NCI-H774 (cell line): Measurements from ENCODE around the gene NUMBL.

Experiments
- DNase-seq: peaks from one replicate; lab custom pipeline; 2025; lab: John Stamatoyannopoulos, UW

Gene NUMBL

DNA sequence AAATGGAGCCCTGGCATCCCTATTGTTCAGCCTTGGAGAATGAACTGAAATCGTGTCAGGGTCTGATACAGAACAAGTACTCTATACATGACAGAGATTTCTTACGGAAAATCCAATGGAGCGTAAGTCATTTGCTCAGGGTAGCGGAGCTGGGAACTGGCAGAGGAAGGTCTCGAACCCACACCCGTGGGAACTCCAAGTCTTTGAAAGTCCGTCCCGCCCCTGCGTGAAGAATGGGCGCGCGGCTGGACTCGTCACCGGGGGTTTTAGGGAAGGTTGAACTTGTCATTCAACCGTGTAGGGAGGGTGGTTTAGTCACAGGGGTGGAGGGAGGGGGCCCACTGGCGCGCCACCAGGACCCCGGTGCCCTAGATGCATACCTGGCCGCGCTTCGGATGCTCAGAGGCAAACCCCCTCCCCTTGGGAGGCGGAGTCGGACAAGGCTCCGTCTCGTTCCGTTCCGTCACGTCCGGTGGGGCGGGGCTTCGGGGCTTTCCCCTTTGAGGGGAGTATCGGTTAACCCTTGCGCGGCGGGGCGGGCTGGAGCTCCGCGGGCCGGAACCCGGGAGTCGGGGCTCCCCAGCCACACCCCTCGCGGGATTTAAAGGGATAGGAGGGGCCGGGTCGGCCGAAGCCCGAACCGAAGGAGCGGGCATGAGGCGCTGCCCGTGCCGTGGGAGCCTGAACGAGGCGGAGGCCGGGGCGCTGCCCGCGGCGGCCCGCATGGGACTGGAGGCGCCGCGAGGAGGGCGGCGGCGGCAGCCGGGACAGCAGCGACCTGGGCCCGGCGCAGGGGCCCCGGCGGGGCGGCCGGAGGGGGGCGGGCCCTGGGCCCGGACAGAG lies 26.3 kb upstream of the NUMBL start, which contains the start of the genes COQ8B and ITPKC:
TSS of gene COQ8B (minus strand) at position 405 of the 843 bp plus-strand sequence. CDS start 2,254 bp downstream, outside the sequence.
TSS of gene ITPKC (plus strand) at position 631 of the 843 bp plus-strand sequence. CDS start at position 655, 24 bp downstream.
- DNase-seq: peak; percentile 91

DNA sequence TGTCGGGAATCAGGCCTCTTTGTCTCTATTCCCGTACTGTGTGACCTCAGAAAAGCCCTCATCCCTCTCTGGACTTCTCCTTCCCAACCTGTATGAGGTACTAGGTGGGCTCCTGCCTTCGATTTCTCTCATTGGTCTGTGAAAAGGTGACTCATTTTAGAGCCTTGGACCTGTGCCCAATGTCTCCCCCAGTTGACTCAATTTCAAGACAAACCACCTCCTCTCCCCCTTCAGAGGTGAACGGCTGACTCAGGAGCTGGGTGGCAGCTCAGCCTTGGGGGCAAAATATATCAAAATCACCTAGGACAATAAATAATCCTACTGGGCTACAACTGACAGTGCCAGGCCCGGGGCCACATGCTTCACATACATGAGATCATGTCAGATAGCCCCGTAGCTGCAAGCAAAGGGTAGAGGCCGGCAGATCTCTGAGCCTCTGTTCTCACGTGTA lies 25.6 kb upstream of the NUMBL start:
- no peak for DNase-seq

DNA sequence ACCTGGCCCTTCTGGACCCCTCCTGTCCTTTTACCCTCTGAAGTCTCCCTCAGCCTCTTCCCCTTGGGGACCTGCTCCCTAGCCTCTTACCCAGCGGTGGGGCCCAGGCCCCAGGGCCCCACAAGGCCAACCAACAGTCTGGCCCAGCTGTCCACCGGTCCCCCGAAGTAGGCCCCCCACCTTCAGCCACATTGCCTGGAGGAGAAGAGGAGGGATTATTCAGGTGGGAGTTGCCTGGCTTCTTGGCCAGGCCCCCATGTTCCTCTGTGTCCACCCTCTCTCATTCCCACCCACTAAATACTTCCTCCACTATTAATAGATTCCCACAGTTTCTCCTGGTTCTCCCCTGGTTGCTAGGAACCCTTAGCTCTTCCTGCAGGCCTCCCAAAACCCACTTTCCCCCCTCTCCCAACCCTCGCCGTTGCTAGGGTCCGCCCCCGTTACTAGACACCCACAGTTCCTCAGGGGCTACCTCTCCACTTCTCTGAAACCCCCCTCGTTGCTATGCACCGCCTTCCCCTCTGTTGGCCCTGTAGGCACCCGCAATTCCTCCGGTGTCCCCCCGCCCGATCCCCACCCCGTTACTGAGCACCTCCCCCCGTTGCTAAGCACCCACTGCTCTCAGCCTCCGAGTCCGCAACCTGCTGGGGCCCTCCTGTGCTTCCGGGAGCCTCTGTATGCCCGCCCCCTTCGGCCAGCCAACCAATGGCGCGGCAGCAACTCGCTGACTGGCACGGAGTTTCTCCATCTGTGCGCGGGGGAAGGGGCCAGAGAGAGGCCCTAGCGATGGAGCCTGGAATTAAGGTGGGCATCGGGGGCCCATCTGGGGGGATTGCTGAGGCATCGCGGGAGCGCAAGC lies 24.2 kb upstream of the NUMBL start:
- DNase-seq: peak; percentile 91

DNA sequence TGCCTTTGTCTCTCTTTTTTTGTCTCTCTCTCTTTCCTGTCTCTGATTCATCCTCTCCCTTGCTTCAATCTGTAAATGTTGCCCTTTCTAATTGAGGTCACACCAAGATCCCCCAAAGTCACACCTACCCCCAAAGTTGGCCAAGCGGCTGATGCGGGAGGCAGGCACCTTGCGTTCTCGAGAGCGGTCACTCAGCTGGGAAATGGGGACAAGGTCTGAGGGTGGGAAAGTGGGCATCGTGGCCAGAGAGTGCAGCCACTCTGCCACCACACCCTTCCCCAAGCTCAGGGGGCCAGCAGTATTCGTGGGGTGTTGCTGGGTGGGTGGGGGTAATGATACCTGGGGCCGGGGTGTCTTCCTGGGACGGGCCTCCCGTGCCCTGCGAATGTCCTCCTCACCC lies 23.5 kb upstream of the NUMBL start:
- no peak for DNase-seq

DNA sequence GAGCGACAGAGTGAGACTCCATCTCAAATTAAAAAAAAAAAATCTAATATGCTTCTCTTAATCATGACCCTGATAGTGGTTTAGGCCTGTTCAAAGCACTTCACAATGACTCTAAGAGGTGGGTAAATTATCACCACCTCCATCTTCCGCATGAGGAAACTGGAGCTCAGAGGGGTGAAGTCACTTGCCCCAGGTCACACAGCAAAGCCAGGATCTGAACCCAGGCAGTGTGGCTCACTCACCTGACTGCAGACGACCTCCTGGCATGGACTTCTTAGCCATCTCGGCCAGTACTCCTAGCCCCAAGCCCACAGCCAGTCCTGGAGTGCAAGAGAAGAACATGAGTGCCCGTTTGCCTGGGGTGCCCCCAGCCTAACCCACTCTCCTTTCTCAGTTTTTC lies 19.4 kb upstream of the NUMBL start:
- DNase-seq: no peak

DNA sequence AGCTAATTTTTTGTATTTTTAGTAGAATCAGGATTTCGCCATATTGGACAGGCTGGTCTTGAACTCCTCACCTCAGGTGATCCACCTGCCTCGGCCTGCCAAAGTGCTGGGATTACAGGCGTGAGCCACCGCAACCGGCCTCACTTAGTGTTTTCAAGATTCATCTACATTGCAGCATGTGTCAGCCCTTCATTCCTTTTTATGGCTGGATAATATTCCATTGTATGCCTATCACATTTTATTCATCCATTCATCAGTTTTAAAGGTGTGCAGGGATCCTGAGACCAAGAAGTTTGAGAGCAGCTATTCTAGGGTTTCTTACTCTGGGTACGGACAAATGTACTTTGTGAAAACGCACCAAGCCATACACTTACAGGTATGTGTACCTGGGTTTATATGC lies 17.2 kb upstream of the NUMBL start:
- DNase-seq: no peak

DNA sequence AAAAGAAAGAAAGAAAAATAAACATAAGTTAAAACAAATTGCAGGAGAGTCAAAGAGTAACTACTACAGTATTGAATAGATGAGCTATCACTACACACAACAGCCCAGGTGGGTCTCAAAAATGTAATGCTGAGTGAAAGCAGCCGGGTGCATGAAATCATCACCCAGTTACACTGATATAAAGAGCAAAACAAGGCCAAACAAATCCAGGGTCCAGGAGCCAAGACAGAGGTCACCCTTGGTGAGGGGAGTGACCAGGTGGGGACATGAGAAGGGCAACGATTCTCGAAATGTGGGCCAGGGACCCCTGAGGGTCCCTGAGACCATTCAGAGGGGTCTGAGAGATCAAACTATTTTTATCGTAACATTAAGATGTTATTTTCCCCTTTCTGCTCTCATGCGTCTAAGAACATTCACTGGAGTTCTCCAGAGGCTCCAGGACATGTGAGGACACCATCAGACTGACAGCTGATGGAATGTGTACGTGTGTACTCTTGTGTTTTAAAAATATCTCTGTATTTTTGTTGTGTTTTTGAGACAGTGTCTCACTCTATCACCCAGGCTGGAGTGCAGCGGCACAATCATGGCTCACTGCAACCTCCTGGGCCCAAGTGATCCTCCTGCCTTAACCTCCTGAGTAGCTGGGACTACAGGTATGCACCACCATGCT lies 15.6 kb upstream of the NUMBL start:
- no peak for DNase-seq

DNA sequence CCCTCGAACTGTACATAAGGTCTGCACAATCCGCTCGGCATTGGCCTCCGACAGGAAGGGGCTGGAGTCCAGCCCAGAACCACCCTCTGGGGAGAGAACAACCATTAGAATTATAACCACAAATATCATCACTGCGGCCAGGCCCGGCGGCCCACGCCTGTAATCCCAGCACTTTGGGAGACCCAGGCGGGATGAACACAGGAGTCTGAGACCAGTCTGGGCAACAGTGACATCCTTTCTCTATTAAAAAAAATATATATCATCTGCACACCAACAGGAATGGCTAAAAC lies 14.9 kb upstream of the NUMBL start:
- DNase-seq: no peak

DNA sequence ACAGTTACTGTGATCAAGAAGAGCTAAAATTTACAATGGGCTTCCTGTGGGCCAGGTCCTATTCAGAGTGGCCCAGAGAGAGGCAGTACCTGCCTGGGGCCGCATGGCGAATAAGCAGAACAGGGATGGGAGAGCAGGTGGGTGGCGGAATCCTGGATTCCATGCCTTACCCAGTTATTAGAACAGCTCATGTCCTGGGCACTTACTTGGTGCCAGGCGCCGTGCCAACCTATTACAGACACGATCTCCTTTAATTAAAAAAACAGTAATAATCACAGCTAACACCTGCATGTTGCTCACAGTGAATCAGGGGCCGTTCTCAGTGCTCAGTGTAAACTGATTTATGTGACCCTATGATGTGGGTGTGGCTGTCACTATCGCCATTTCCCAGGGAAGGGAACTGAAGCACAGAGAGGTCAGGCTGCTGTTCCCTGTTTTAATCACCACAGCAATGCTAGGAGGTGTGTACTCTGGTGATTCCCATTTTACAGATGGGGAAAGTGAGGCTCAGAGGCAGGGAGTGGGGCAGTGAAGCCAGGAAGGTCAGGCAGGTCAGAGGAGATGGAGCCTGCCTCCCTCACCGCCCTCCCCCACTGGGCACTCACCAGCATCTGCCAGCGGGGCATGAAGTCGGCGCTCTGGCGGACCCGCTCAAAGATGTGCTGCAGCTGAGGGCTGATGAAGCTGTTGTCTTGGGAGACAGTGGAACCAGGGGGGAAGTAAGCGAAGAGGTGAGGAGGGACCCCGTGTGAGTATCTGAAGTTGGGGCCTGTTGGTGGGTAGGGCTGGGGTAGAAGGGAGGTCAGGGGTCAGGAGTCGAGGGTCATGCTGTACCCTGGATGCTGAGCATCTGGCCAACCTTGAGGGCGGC lies 14.3 kb upstream of the NUMBL start:
- no peak for DNase-seq

DNA sequence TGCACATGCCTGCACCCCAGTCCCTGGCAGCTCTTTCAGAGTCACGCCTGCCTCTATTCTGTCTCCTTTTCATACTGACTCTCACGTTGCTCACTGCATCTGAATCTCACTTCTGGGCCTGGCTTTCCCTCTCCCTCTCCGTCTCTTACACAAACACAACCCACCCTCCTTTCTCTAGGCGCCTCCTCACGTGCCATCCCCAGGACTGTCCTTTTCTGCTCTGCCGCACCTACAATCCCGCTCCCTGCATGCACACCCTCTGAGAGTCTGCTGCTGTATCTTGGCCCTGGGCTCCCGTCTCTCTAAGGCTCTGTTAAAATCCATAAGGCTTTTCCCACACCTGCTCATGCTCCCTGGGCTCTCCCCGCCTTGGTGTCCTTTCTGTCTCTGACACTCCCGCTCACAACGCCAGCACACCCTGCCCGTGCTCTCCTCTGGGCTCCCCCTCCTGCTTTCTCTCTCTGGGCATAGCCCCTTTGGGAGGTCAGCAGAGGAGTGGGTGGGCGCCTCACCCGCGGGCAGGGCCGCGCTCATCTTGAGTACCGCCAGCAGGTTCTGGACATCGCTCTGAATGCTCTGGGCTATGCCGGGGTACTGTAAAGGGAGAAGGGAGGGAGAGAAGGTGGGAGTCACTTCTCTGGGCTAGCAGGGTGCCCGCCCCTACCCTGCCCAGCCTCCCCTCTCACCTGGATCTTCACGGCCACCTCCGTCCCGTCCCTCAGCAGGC lies 12.7 kb upstream of the NUMBL start:
- no peak for DNase-seq

DNA sequence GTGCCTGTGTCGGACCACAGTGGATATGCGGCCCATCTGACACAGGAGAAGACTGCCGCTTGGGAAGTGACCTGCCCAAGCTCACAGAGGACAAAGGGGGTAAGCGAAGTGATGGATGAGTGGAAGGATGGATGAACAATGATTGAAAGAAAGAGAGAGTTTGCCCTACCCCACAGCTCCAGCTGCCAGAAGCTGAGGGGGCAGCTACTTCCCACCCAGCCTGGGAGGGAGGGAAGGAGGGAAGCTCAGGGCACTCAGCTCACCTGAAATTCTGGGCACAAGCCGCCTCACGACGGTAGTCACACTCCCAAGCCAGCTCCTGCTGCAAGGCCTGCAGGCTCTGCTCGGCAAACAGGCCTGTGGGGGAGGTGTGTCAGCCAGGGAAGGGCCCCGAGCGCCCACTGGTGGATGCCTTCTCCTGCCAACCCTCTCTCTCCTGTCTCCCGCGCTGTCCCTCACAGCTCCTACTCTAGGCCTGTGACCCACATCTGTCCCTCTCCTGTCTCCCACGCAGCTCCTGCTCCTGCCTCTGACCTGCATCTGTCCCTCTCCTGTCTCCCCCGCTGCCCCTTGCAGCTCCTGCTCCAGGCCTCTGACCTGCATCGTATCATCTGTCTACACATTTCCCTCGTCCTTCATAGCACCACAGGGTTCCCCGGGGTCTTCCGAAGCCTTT lies 12.0 kb upstream of the NUMBL start:
- no peak for DNase-seq

DNA sequence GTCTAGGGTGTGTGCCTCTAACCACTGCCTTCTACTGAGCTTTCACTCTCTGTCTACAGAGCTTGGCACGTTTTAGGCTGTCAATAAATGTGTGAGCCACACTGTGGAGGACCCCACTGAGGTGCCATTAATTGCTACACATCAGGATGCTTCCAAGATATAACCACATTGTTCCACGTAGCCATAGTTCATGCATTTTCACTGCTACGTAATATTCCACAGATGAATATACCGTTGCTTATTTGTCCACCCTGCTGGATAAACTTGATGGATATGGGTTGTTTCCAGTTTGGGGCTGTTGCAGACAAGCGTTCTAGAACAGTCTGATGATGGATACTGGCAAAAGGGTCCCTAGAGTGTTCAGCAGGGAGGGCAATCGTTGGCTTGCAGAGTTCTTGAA lies 11.3 kb upstream of the NUMBL start:
- no peak for DNase-seq

DNA sequence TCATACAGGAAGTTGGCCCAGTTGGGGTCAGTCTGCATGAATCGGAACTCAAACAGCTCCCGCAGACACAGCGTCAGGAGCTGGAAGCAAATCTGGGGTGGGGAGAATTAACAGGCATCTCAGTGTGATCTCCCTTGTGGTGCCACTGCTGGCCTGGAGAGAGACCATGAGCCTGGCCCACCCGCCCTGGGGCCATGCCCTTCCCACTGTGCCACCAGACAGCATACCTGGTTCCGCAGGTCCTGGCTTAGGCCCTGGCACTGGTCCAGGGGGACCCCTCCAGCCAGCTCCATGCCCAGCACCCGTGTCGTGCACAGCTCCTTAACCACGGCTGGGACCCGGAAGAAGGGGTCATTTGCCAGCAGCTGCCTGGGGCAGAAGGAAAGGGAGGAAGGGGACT lies 9.6 kb upstream of the NUMBL start:
- DNase-seq: no peak

DNA sequence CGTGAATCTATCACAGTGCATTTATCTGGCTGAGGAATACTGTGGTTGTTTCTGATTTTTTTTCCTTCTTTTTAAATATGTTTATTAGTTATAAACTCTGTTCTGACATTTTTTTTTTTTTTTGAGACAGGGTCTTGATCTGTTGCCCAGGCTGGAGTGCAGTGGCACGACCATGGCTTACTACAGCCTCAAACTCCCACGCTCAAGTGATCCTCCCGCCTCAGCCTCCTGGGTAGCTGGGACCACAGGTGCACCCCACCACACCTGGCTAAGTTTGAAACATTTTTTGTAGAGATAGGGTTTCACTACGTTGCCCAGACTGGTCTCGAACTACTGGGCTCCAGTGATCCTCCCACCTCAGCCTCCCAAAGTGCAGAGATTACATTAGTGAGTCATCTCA lies 6.6 kb upstream of the NUMBL start:
- no peak for DNase-seq

DNA sequence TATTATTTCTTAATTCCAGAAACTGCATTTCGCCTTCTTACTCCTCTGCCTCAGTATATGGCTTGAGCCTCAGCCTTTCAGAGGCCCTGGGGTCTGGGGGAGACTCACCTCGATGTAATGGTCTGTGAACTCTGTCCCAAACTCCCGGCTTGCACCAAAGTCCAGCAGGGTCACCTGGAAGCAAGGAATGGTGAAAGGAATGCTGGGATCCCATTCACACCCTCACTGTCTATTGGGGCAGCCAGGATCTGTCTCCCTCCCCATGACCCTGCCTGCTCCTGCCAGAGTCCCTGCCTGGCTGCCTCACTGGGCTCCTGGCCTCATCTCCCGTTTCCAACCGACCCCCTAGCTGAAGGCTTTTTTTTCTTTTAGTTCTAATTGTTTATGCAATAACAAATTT lies 5.4 kb upstream of the NUMBL start:
- DNase-seq: no peak

DNA sequence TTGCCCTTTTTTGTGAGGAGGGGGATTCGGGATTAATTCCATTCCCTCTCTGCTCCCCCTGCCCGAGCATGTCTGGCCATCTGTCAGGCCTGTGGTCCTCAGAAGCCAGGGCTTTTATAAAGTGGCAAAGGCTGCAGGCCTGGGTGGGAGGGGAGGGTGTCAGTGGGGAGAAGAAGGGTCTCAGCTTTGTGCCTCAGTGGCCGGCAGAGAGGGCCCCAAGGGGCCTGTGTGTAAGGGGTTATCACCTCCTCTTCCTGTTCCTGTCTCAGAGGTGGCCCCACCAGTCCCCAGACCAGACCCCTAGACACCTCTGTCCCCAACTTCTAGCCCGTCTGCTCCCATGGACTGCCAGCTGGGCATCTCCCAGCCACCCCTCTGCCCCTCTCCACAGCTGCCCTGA lies 3.4 kb upstream of the NUMBL start:
- DNase-seq: no peak

DNA sequence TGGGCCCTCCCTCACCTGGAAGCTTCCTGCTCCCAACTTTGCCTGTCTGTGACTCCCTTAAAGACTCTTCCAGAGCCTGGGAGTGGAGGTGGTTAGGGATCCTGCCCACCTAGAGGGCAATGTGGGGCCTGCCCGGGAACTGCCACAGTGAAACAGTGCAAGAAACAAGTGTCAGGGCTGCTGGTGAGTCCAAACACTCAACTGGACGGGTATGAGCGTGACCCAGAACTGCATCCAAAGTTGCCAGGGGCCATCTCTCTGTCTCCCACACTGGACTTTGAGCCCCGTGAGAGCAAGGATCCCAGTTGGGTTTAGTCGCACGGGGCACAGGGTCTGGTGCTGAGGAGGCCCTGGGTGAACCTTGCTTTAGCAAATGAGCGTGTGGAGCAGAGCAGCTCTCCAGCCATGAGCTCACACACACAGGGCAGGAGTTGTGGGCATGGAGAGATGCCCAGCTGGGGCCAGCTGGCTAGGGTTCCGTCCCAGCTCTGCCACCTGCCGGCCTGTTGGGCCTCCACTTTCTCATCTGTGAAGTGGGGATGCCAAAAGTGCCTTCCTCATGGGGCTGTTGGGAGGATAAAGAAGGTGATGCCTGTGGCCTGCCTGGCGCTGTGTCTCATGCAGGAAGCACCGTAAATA lies 2.8 kb upstream of the NUMBL start:
- DNase-seq: no peak

DNA sequence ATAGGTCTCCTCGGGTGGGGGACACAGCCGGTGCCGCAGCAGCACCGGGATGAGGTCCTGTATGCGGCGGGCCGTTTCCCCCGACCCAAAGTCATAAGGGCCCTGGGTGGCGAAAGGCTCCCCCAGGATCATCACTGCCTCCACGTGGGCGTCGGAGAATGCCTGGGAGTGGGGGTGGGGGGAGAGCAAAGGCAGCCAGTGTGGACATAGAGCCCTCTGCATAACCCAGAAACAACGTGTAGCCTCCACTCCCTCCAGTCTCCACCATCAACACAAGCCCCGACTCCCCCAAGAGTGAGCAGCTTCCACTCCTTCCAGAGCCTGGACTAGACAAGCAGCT lies 1.7 kb upstream of the NUMBL start:
- DNase-seq: no peak

DNA sequence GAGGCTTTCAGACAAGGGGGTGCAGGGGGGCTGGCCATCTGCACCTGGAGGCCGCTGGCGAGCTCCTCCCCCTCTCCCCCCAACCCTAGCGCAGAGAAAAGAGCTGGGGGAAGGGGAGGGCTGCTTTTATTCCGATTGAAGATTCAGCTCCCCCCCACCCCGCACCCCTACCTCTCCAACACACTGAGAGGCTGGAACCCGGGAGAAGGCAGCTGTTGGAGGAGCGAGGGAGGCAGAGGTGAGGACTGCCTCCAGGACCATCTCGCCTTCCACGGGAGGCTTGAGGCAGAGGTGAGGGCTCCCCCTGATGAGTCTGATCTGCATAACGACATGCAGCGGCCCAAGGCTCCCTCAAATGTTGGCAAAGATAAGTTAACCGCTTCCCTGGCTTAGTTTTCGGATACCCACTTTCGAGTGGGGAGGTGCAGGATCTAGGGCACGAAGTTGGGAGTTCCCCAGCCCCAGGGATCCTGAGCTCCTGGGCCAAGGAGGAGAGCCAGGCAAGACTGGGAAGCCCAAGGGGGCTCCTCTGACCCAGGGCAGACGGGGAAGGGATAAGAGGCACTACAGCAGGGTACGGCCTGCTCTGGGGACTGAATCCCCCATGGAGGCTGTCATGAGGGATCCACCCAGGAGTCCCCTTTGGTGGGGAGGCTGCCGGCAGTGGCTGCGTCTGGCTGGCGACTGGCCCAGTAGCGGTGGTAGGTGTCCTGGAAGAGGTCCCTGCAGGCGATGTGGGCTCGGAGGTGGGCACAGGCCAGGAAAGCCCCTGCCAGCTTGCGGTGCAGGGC lies 1.2 kb upstream of the NUMBL start:
- DNase-seq: no peak
